NB4 (cell line): ENCODE results near the gene OGDHL.

ENCODE experiments used
- DNase-seq: peaks from one replicate; pipeline ENCODE4 v3.0.0; 2010; ENCODE audit warnings: low read depth
- H3K4me3 ChIP-seq: one replicate; pipeline ENCODE4 v1.5.1; 2011; ENCODE audit warnings: mild to moderate bottlenecking, low read depth, low read length, moderate library complexity
- MYC ChIP-seq: IDR thresholded peaks from 2 replicates; pipeline ENCODE4 v1.6.1; 2011; ENCODE audit warnings: low read depth, low read length
- POLR2A ChIP-seq: IDR thresholded peaks from 2 replicates; pipeline ENCODE4 v1.6.1; 2011; ENCODE audit warnings: mild to moderate bottlenecking; ENCODE audit not compliant: insufficient read length; ENCODE audit errors: extremely low read depth
- TF ChIP-seq, protein P1 (sequence below): IDR thresholded peaks from 2 replicates; pipeline ENCODE4 v1.6.1; 2011; ENCODE audit warnings: low read depth, low read length
- TF ChIP-seq, protein P2 (sequence below): IDR thresholded peaks from one replicate; pipeline ENCODE4 v1.5.1; 2012; ENCODE audit warnings: low read depth, low read length

The OGDHL gene

DNA sequence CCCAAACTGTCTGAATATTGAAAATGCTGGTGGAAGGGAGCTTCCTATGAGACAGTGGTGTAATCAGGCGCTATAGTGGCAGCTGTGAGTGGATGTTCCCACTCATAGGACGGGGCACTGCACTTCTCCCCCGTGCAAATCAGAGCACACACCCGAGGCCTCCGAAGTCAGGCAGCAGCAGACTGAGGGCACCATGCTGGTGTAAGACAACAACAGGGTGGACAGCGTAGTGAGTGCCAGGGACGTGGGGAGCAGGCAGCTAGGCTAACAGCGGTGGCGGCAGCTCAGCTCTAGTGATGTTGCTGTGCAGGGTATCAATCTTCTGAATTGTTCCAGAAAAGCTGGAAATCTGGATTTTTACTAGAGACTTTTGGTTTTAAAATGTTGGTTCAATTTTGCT is 63.4 kb downstream of the OGDHL start:
- TF ChIP-seq POLR2A (no peak), MYC (no peak)
- TF ChIP-seq, protein P1, sequence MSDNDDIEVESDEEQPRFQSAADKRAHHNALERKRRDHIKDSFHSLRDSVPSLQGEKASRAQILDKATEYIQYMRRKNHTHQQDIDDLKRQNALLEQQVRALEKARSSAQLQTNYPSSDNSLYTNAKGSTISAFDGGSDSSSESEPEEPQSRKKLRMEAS, result no peak
- no peak for DNase-seq

DNA sequence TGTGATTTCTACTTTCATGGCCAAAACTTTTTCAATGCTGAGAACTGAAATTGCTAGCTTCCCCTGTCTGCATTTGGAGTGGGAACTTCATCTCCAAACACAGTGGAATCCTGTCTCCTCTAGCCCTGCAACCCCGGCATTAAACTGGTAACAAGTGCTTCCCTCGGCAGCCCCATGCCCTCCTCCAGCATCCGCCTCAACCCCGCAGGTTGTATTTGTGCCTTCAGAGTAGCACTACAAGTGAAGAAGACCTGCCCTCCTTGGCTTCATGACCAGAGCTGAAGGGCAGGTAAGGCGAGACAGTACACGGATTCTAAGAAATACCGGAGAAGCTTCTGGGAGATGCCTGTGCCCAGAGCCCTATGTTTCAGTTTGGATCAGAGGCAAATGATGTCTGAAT is 65.8 kb downstream of the OGDHL start:
- no peak overlapping the region for H3K4me3 ChIP-seq
- TF ChIP-seq, protein P2, sequence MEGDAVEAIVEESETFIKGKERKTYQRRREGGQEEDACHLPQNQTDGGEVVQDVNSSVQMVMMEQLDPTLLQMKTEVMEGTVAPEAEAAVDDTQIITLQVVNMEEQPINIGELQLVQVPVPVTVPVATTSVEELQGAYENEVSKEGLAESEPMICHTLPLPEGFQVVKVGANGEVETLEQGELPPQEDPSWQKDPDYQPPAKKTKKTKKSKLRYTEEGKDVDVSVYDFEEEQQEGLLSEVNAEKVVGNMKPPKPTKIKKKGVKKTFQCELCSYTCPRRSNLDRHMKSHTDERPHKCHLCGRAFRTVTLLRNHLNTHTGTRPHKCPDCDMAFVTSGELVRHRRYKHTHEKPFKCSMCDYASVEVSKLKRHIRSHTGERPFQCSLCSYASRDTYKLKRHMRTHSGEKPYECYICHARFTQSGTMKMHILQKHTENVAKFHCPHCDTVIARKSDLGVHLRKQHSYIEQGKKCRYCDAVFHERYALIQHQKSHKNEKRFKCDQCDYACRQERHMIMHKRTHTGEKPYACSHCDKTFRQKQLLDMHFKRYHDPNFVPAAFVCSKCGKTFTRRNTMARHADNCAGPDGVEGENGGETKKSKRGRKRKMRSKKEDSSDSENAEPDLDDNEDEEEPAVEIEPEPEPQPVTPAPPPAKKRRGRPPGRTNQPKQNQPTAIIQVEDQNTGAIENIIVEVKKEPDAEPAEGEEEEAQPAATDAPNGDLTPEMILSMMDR, result no peak
- TF ChIP-seq MYC (no peak), POLR2A (no peak)
- TF ChIP-seq, protein P1, result no peak
- DNase-seq, result no peak

More for the DNA sequence above, 63.4 kb downstream of the OGDHL start:
- no peak overlapping the region for H3K4me3 ChIP-seq

DNA sequence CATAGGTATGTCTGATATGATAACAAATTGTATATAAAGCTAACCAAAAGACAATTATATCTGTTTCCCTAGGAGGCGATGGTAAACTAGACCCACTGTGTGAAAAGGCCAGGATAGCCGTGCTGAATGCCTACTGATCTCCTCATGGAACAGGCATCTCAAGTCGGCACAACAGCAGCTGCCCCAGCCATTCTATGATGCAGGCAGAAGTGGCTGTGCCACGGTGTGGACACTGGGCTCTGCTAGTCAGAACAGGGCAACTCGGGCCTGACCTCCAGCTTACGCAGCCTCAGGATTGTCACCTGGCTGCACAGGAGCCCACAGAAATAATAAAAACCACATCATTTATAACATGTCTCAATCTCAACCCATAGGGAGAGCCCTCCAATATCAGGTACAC is 67.7 kb downstream of the OGDHL start:
- DNase-seq, result no peak
- H3K4me3 ChIP-seq, result no peak overlapping the region
- no peak for TF ChIP-seq MYC
- no peak for TF ChIP-seq POLR2A
- TF ChIP-seq, protein P2, result no peak
- TF ChIP-seq, protein P1, result no peak

DNA sequence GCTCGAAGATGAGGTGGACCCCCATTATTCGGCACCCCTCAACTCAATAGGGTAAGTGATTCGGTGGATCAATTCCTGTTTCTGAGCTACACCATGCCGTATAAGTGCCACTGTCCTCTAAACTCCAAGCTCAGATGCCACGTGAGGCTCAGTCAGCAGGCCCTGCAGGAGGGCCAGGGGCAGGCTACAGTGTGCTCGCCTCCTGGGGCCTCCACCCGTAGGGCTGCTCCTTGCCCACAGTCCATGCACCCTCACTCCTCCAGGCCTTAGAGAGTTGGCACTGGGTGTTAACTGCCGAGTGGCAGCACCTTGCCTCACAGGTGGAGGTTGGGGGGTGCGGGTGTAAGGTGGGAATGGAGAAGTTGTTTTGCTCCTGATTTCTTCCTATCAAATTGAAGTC is 70.5 kb downstream of the OGDHL start:
- H3K4me3 ChIP-seq, result no peak overlapping the region
- no peak for DNase-seq
- TF ChIP-seq, protein P2, result no peak
- TF ChIP-seq MYC (no peak), POLR2A (no peak)
- TF ChIP-seq, protein P1, result no peak

DNA sequence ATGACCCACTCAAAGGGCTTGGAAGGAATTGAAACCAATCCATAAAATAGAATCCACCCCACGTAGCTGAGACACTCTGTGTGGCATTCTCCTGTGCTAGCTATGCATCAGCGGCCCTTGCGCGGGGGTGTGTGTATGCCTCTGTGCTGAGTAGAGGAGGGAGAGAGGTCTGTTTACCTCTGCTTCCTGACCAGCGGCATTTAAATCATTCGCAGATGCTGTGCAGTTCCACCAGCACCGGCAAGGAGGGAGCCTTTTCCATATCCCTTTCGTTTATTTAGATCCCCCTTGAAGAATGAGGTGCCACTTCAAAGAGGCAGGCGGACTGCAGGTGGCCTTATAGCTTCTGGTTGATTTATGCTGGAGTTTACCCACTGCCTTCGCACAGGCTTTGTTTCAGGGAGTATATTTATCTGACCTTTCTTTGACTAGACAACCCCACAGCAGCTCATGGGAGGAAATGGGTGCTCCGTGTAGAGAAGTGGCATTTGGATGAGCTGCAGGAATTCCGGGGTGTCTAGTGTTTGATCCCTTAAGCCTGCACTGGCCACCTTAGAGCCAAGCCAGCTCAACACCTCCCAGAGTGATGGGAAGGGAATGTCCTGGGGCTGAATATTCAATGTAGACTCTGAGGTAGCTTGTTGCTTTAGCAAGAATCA is 71.3 kb downstream of the OGDHL start:
- no peak overlapping the region for H3K4me3 ChIP-seq
- no peak for DNase-seq
- TF ChIP-seq, protein P2, result no peak
- TF ChIP-seq POLR2A, result no peak
- TF ChIP-seq MYC, result no peak
- TF ChIP-seq, protein P1, result no peak

DNA sequence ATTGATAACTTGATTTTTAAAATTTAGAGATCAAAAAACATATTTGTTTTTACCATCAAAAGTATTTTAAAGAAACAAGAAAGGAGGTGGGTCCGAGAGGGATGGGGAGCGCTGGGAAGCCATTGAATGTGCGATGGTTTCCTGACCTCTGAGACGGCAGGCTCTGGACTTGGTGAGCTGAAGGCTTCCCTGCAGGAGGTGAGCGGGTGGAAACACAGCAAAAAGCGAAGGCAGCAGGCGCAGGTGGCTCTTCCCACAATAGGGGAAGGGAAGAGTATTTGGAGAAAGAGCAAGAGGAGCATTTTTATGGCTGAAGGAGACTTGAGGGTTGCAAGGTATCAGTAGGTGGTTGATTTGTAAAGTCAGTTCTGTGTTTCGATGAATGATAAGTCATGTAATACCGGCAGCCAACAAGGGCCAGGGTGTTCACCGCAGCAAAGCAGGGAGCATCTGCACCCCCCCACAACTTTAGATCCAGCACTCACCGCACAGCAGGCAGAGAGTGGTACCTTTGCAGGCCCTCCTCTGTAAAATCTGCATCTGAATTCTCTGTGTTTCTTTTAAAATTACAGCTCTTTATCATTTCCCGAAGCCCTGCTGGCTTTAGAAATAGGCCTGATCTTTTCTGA is 72.1 kb downstream of the OGDHL start:
- TF ChIP-seq POLR2A (no peak), MYC (no peak)
- TF ChIP-seq, protein P1, result no peak
- TF ChIP-seq, protein P2, result no peak
- no peak for DNase-seq
- H3K4me3 ChIP-seq, result no peak overlapping the region
